Stimulated activated CD8-positive, alpha-beta memory T cell treated with anti-CD3 and anti-CD28 coated beads, Interleukin-4, amount 100 ng/mL, for 24 hours (primary cell): ENCODE results near the gene NPFF.

Source experiments
- DNase-seq: peaks from one replicate; pipeline ENCODE4 v3.0.0-alpha.2; 2020; ENCODE audit warnings: low read depth

The NPFF gene

GRCh38 chr12:53513712-53514410 is 6.6 kb upstream of the NPFF start:
- DNase-seq = no peak

GRCh38 chr12:53510181-53510812 is 3.0 kb upstream of the NPFF start:
- no peak for DNase-seq

DNA sequence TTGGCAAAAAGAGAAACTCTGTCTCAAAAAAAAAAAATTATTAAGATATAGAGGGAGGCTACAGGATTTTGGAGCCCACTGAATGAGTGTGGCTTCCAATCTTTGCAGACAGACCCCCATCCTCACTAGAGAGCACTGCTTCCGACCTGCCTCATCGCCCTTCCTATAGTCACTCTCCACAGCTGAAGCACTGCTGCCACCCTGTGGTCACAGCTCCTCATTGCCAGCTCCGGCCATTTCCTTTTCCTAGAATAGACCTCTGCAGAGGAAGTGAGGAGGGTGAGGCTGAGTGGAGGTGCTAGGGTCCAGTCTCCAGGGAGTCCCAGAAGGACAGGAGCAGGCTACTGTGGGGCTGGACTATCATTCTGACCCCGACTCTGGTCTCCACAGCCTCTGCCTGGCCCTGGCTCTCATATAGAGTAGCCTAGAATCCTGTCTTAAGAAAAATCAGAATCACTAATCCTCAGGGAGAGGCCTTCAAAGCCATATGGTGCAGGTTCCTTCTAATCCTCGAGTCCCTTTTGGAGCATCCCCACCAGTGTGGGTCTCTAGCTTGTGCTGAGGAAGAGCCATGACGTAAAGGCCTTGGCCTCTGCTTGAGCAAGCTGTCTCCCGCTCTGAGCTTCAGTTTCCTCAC is 1.4 kb upstream of the NPFF start:
- DNase-seq = peak; percentile 69

- DNase-seq = no peak
These were observed 260 bp upstream of the NPFF start for GRCh38 chr12:53507603-53507885.

- no peak for DNase-seq
These were observed 866 bp downstream of the NPFF start for GRCh38 chr12:53506450-53506785.

- no peak for DNase-seq
These were observed 1.5 kb downstream of the NPFF start for GRCh38 chr12:53505555-53506449.

DNA sequence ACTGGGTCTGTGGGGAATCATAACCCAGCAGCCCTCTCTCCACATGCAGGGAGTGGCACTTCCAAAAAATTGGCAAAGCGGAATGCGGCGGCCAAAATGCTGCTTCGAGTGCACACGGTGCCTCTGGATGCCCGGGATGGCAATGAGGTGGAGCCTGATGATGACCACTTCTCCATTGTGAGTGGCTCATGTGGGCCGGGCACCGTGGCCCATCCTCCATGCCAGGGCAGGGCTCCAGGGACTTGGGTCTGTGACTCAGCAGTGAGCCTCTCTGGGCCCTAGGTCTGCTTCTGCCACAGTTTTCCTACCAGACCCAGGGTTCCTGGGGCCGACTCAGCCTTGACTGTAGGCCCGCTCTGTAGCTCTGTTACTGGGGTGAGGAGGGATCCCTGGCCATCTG is 2.2 kb downstream of the NPFF start:
- no peak for DNase-seq

DNA sequence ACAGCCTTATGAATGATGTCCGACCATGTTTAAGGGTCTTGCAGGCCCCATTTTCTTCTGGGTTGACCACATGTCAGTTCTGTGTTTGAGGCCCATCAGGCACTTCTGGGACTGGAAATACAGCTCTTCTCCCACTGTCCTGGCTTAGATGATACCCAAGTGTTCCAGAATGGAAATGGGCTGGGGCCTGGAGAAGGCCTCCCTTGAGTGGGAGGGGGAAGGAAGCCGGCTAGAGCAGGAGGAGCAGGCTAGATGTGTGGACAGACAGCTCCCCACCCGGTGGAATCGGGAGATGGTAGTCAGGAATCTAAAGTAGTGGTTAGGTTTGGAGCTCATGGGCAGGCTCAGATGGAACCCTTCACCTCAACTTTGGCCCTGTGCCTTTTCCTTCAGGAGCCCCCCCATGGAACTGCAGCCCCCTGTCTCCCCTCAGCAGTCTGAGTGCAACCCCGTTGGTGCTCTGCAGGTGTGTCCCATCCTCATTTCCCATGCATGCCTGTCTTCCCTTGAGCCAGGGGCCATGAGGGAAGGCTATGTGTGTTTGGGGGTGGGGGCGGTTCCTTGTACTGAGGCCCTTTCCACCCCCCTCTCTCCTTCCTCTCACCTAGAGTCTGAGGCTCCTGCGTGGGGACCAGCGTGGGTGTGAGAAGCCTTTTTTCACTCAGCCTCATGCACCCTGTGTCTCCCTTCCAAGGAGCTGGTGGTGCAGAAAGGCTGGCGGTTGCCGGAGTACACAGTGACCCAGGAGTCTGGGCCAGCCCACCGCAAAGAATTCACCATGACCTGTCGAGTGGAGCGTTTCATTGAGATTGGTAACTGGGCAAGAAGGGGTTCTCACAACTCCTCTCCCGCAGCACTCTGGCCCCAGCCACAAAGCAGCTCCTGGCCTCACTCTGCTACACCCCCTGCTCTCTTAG is 3.0 kb downstream of the NPFF start:
- no peak for DNase-seq

GRCh38 chr12:53502983-53503728 is 4.1 kb downstream of the NPFF start:
- no peak for DNase-seq

DNA sequence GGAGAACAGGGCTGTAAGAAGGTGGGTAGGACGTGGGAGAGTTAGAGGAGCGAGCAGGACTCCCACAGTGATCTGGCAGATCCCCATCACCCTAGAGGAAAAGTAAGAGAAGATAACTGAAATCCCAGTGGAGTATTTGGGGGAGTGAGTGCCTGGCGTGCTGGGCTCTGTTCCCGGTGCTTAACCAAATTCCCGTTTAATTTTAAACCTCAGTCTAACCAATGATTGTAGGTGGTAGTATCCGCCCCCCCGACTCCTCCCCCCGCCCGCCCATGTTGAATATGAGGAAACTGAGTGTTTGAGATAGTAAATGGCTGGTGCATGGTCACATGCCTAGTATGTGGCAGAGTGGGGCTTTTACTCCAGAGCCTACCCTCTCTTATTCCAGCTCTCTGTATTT is 5.0 kb downstream of the NPFF start:
- no peak for DNase-seq

- DNase-seq = no peak
These were observed 5.6 kb downstream of the NPFF start for GRCh38 chr12:53501615-53502181.

DNA sequence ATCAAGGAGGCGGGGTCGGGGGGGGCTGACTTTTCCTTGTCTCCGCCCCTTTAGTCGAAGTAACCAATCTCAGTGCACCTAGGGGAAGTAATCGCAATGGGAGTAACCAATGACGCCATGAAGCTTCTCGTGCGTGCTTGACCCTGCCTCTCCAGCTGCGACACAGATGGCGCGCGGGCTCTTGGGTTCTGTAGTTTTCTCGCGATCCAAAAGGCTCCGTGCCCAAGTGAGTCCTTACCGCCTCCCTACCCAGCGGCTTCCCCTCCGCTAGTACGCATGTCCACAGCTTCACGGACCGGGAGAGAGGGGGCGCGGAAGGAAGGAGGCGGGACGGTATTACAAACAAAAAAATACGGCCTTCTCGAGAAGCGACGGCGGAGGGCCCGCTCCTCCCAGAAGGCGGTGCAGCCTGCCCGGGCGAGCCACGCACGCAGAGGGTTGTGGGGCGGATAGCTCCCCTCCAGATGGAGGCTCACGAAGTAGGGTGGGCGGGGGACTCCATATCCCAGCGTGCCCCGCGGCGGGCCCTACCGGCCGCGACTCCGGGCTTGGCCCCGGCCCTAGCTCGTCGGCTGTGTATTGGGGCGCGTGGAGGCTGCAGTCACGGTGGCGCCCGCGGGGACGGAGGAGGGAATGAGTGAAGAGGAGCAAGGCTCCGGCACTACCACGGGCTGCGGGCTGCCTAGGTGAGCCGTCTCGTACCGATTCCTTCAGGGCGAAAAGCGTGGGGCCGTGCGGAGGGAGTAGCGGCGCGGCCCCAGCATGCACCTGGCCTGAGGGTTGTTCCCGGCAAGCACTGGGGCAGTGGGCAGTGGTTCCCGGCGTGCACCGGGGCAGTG is 6.3 kb downstream of the NPFF start, which contains the start of gene TARBP2:
TSS of gene TARBP2 (plus strand) at position 508 of the 839 bp plus-strand sequence. CDS start at position 634, 126 bp downstream.
- DNase-seq = peak; percentile 94

GRCh38 chr12:53500142-53500775 is 7.0 kb downstream of the NPFF start:
- DNase-seq = no peak

GRCh38 chr12:53499266-53500141 is 7.8 kb downstream of the NPFF start, which contains the start of gene MAP3K12:
TSS of gene MAP3K12 (minus strand) at chr12:53499458. CDS start at chr12:53487391, 12,067 bp downstream.
- peak; percentile 53 for DNase-seq

DNA sequence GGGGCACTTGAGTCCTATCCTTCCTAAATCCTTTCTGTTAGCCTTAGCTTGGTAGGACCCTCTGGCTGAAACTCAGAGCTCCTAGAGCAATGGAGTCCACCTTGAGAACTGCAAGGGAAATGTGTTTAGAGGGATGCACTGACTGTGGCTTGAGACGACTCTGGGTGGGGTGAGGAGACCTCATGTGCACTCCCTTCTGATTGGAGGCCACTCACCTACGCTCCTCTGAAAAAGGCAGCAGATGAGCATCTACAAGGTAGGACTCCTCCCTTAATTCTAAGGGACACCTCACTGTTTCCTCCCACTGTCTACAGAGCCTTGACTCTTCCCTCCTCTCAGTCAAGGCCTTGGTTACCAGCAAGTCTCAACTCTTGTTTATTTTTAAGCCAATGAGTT is 9.1 kb downstream of the NPFF start:
- DNase-seq = no peak

- DNase-seq = no peak
These were observed 9.8 kb downstream of the NPFF start for GRCh38 chr12:53497461-53497860.

DNA sequence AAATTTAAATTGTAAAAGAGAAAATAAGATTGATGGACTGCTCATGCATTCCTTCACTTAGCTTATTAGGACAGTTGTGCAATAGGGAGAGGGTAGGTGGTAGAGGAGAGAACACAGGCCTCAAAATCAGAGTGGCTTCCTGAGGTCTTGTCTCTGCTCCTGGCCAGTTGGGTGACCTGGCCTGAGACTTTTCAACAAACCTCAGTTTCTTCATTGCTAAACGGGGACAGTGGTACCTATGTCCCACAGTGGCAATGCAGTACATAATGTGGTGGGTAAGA is 10.6 kb downstream of the NPFF start:
- no peak for DNase-seq
